CD4-positive, alpha-beta memory T cell (primary cell): ENCODE measurements around the gene SGPL1. TPM values are rescaled to one million over a fixed set of nuclear protein-coding genes. Genes with fewer than 3 reads are reported as not detected.

ENCODE experiments used
- CTCF ChIA-PET: fragments of 350-600 bp; sonication (Branson Sonifier 250); formaldehyde crosslinking; loops from one replicate; lab custom pipeline; 2021; ENCODE audit warnings: inconsistent platforms; ENCODE audit not compliant: partially characterized antibody; lab: Charles Lee
- POLR2A ChIA-PET: fragments of 350-600 bp; sonication (Branson Sonifier 250); formaldehyde crosslinking; loops from one replicate; lab custom pipeline; 2021; ENCODE audit not compliant: partially characterized antibody; lab: Charles Lee
- DNase-seq, 5 donors: peaks; one replicate each; pipeline versions ENCODE4 v3.0.0 to v3.0.0-alpha.2; 2020 to 2022; ENCODE audit warnings: mixed read lengths in 1 of 5
- H3K27ac ChIP-seq: one replicate; pipeline ENCODE4 v1.7.0; 2013; ENCODE audit warnings: low read depth, low read length
- H3K27me3 ChIP-seq: 2 replicates; pipeline ENCODE4 v1.7.0; 2013; ENCODE audit warnings: mild to moderate bottlenecking, low read length, moderate library complexity; ENCODE audit not compliant: insufficient read depth
- H3K36me3 ChIP-seq: 2 replicates; pipeline ENCODE4 v1.7.0; 2013; ENCODE audit warnings: mild to moderate bottlenecking, low read length, moderate library complexity; ENCODE audit not compliant: insufficient read depth
- H3K4me1 ChIP-seq: 2 replicates; pipeline ENCODE4 v1.7.0; 2013; ENCODE audit warnings: mild to moderate bottlenecking, low read length, moderate library complexity; ENCODE audit not compliant: insufficient read depth
- H3K4me3 ChIP-seq, 2 donors: one replicate each; pipeline ENCODE4 v1.7.0; 2013; ENCODE audit warnings: low read length in 2 of 2, mild to moderate bottlenecking in 1 of 2
- H3K9me3 ChIP-seq, 2 donors: one replicate each; pipeline ENCODE4 v1.7.0; 2013; ENCODE audit warnings: low read length in 2 of 2, control low read depth in 1 of 2; ENCODE audit not compliant: control insufficient read depth in 1 of 2
- H3K27ac Mint-ChIP-seq, 7 donors: one replicate each; pipeline ENCODE4 v1.8.0; 2020 to 2021; ENCODE audit warnings: mixed read lengths in 7 of 7, mild to moderate bottlenecking in 6 of 7, inconsistent platforms in 3 of 7, moderate library complexity in 3 of 7
- H3K27me3 Mint-ChIP-seq, 2 donors: one replicate each; pipeline ENCODE4 v1.8.0; 2020 to 2021; ENCODE audit warnings: mixed read lengths in 2 of 2
- H3K36me3 Mint-ChIP-seq, 2 donors: one replicate each; pipeline ENCODE4 v1.8.0; 2020 to 2021; ENCODE audit warnings: mixed read lengths in 2 of 2, inconsistent platforms in 1 of 2, mild to moderate bottlenecking in 1 of 2
- H3K4me1 Mint-ChIP-seq, 4 donors: one replicate each; pipeline ENCODE4 v1.8.0; 2020 to 2021; ENCODE audit warnings: mixed read lengths in 4 of 4, mild to moderate bottlenecking in 1 of 4
- H3K4me3 Mint-ChIP-seq, 8 donors: one replicate each; pipeline ENCODE4 v1.8.0; 2020 to 2021; ENCODE audit warnings: mixed read lengths in 8 of 8, mild to moderate bottlenecking in 7 of 8, moderate library complexity in 6 of 8, inconsistent platforms in 3 of 8
- H3K9me3 Mint-ChIP-seq, 8 donors: one replicate each; pipeline ENCODE4 v1.8.0; 2020 to 2021; ENCODE audit warnings: mixed read lengths in 8 of 8, mild to moderate bottlenecking in 5 of 8, inconsistent platforms in 3 of 8, moderate library complexity in 1 of 8
- intact Hi-C: fragments of 100-400 bp; cut with micrococcal nuclease; formaldehyde crosslinking; loops from one replicate; pipeline ENCODE4 v1.15.1; 2023
- polyA plus RNA-seq, 2 donors: library from polyadenylated mRNA; unstranded; fragments of 300-500 nt; fragmentation: Illumina TruSeq; gene quantifications; one replicate each; pipeline ENCODE4 v1.2.3, GENCODE V29; 2021
- total RNA-seq, 2 experiments: library from RNA; stranded (reverse); gene quantifications; one replicate each; pipeline ENCODE4 v1.2.3, GENCODE V29; 2021

The SGPL1 gene
- total and polyA plus RNA-seq, 4 experiments from 2014 or later: 14.3 to 32.2 (median 22.1) TPM

GRCh38 chr10:70834021-70834420, 18.3 kb downstream of the SGPL1 start:
- no peak for DNase-seq
- Mint-ChIP-seq H3K9me3 (peaks cover 0 to 11% (median 4%) of the 10 kb centered on the region in 8 donors), H3K4me1 (peaks cover 17 to 32% (median 18%) of the 10 kb centered on the region in 4 donors), H3K36me3 (peaks cover 57% of the 10 kb centered on the region in 2 donors), H3K27me3 (no peaks in the 10 kb centered on the region), H3K4me3 (no peak overlapping the region), H3K27ac (no peak overlapping the region)
- Histone ChIP-seq H3K27ac (no peak overlapping the region), H3K27me3 (no peaks in the 10 kb centered on the region), H3K4me1 (no peaks in the 10 kb centered on the region), H3K9me3 (peaks cover 0 to 2% of the 10 kb centered on the region in 2 donors), H3K4me3 (no peak overlapping the region), H3K36me3 (no peaks in the 10 kb centered on the region)
- ChIA-PET POLR2A (no interaction called here), CTCF (interaction anchor here (1.3 kb wide), 1 partner anchor 17 kb away, joined by 6 read pairs; no protein-coding TSS in a partner anchor)
- intact Hi-C loops: no loop called here

GRCh38 chr10:70834441-70835151, 18.8 kb downstream of the SGPL1 start:
- Mint-ChIP-seq H3K4me1 (peaks cover 12 to 32% (median 18%) of the 10 kb centered on the region in 4 donors), H3K4me3 (no peak overlapping the region), H3K27ac (peak overlapping the region in 1 of 7 donors; percentile 16), H3K27me3 (no peaks in the 10 kb centered on the region), H3K9me3 (peaks cover 0 to 11% (median 4%) of the 10 kb centered on the region in 8 donors), H3K36me3 (peaks cover 51 to 53% of the 10 kb centered on the region in 2 donors)
- POLR2A ChIA-PET: no interaction called here
- Histone ChIP-seq H3K27ac (no peak overlapping the region), H3K4me3 (no peak overlapping the region), H3K36me3 (no peaks in the 10 kb centered on the region), H3K4me1 (no peaks in the 10 kb centered on the region), H3K27me3 (no peaks in the 10 kb centered on the region), H3K9me3 (peaks cover 0 to 2% of the 10 kb centered on the region in 2 donors)
- intact Hi-C loops: no loop called here
- CTCF ChIA-PET: interaction anchor here (1.3 kb wide), 1 partner anchor 17 kb away, joined by 6 read pairs; no protein-coding TSS in a partner anchor
- no peak for DNase-seq

DNA sequence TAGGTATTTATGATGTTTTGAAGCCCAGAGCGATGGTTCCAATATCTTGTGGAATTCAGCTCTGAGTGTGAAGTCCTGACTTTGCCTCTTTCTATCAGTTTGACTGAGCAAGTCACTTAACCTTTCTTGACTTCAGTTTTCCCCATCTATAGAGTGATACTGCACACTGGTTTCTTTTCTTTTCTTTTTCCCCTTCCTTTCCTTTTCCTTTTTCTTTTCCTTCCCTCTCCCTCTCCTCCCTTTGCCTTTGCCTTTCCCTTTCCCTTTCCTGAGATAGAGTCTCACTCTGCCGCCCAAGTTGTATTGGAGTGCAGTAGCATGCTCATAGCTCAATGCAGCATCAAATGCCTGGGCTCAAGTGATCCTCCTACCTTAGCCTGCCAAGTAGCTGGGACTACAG, 20.6 kb downstream of the SGPL1 start:
- Mint-ChIP-seq H3K36me3 (peaks cover 45 to 55% of the 10 kb centered on the region in 2 donors), H3K9me3 (peaks cover 0 to 11% (median 4%) of the 10 kb centered on the region in 8 donors), H3K27me3 (no peaks in the 10 kb centered on the region), H3K4me1 (peaks cover 12 to 34% (median 21%) of the 10 kb centered on the region in 4 donors), H3K27ac (peak overlapping the region in 1 of 7 donors; percentile 42), H3K4me3 (no peak overlapping the region)
- CTCF ChIA-PET: no interaction called here
- no peak for DNase-seq
- intact Hi-C loops: no loop called here
- Histone ChIP-seq H3K9me3 (peaks cover 0 to 2% of the 10 kb centered on the region in 2 donors), H3K36me3 (no peaks in the 10 kb centered on the region), H3K27me3 (no peaks in the 10 kb centered on the region), H3K4me3 (no peak overlapping the region), H3K27ac (no peak overlapping the region), H3K4me1 (no peaks in the 10 kb centered on the region)
- POLR2A ChIA-PET: no interaction called here

DNA sequence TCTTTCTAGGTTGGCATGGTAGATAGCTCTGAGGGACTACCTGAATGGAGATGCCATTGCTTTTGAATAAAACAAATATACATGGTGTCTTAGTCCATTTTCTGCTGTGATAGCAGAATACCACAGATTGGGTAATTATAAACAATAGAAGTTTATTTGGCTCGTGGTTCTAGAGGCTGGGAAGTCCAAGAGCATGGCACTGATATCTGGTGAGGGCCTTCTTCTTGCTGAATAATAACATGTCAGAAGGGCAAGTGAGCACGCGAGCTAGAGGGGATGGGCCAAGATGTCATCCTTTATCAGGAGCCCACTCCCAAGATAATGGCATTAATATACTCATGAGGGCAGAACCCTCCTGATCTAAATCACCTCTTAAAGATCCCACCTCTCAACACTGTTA, 21.9 kb downstream of the SGPL1 start:
- CTCF ChIA-PET: no interaction called here

GRCh38 chr10:70838270-70838805, 22.6 kb downstream of the SGPL1 start:
- no peak for DNase-seq
- Mint-ChIP-seq H3K4me1 (peaks cover 13 to 26% (median 17%) of the 10 kb centered on the region in 4 donors), H3K36me3 (peaks cover 50 to 70% of the 10 kb centered on the region in 2 donors), H3K27ac (no peak overlapping the region), H3K4me3 (no peak overlapping the region), H3K9me3 (peaks cover 0 to 11% (median 4%) of the 10 kb centered on the region in 8 donors), H3K27me3 (no peaks in the 10 kb centered on the region)
- Histone ChIP-seq H3K27ac (no peak overlapping the region), H3K27me3 (no peaks in the 10 kb centered on the region), H3K36me3 (no peaks in the 10 kb centered on the region), H3K4me1 (no peaks in the 10 kb centered on the region), H3K9me3 (peaks cover 0 to 2% of the 10 kb centered on the region in 2 donors), H3K4me3 (no peak overlapping the region)
- intact Hi-C loops: no loop called here
- ChIA-PET CTCF (interaction anchor here (0.5 kb wide), 1 partner anchor 123 kb away, joined by 3 read pairs; no protein-coding TSS in a partner anchor), POLR2A (no interaction called here)

More for the DNA sequence above, 21.9 kb downstream of the SGPL1 start:
- Histone ChIP-seq H3K36me3 (no peaks in the 10 kb centered on the region), H3K27me3 (no peaks in the 10 kb centered on the region), H3K27ac (no peak overlapping the region), H3K4me1 (no peaks in the 10 kb centered on the region), H3K4me3 (no peak overlapping the region), H3K9me3 (peaks cover 0 to 2% of the 10 kb centered on the region in 2 donors)
- DNase-seq: no peak
- Mint-ChIP-seq H3K36me3 (peaks cover 48 to 66% of the 10 kb centered on the region in 2 donors), H3K4me3 (no peak overlapping the region), H3K27me3 (no peaks in the 10 kb centered on the region), H3K27ac (no peak overlapping the region), H3K4me1 (peaks cover 12 to 30% (median 20%) of the 10 kb centered on the region in 4 donors), H3K9me3 (peaks cover 0 to 11% (median 4%) of the 10 kb centered on the region in 8 donors)
- intact Hi-C loops: no loop called here
- POLR2A ChIA-PET: no interaction called here

DNA sequence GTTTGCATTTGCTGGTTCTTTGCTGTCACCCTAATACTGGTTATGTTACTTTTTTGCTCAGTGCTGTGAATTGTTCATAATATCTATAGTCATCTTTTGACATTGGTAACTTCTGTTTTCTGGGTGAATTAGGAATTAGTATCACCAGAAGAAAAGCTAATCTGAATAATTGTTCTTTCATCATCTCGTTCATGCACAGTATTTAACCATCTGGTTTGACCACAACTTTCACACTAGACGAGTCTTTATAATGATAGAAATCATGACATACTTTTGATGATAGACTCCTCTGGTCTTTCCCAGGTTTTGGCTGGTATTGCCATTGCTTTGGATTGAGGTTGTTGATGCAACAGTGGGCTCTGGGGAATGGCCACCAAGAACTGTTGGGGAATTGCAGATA, 25.1 kb downstream of the SGPL1 start:
- H3K4me3 Mint-ChIP-seq: no peak overlapping the region
- intact Hi-C loops: no loop called here
- H3K4me1 Mint-ChIP-seq: peaks cover 13 to 14% (median 14%) of the 10 kb centered on the region in 4 donors
- H3K27me3 ChIP-seq: no peaks in the 10 kb centered on the region
- no peak for DNase-seq
- H3K27me3 Mint-ChIP-seq: no peaks in the 10 kb centered on the region
- no peaks in the 10 kb centered on the region for H3K4me1 ChIP-seq
- H3K36me3 ChIP-seq: peaks cover 8% of the 10 kb centered on the region
- no peak overlapping the region for H3K27ac ChIP-seq
- CTCF ChIA-PET: no interaction called here
- no peak overlapping the region for H3K27ac Mint-ChIP-seq
- POLR2A ChIA-PET: no interaction called here
- peaks cover 0 to 2% of the 10 kb centered on the region in 2 donors for H3K9me3 ChIP-seq
- peaks cover 0 to 11% (median 4%) of the 10 kb centered on the region in 8 donors for H3K9me3 Mint-ChIP-seq
- H3K36me3 Mint-ChIP-seq: peaks cover 58 to 74% of the 10 kb centered on the region in 2 donors
- no peak overlapping the region for H3K4me3 ChIP-seq

DNA sequence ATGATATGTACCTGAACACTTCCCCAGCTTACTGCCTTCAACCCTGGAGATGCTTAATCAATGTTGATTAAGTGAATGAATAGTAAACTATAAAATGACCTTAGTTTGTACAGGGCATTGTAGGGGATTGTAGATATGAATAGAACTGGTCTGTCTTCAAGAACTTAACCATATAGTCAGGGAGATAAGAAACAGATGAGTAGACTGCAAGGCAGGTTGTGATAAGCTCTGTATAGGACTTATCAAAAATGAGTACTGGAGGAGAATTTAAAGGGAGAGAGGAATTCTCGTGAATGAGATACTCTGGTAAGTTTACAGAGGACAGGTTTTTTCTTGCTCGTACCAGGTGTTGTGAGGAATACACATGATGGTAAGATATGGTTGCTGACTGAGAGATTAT, 27.6 kb downstream of the SGPL1 start:
- intact Hi-C loops: no loop called here
- Mint-ChIP-seq H3K4me1 (peaks cover 7 to 13% (median 11%) of the 10 kb centered on the region in 4 donors), H3K27ac (no peak overlapping the region), H3K36me3 (peaks cover 46 to 59% of the 10 kb centered on the region in 2 donors), H3K27me3 (no peaks in the 10 kb centered on the region), H3K4me3 (no peak overlapping the region), H3K9me3 (no peaks in the 10 kb centered on the region)
- Histone ChIP-seq H3K4me1 (no peaks in the 10 kb centered on the region), H3K9me3 (no peaks in the 10 kb centered on the region), H3K4me3 (no peak overlapping the region), H3K27ac (no peak overlapping the region), H3K36me3 (peaks cover 8% of the 10 kb centered on the region), H3K27me3 (no peaks in the 10 kb centered on the region)
- no peak for DNase-seq
- CTCF ChIA-PET: no interaction called here
- POLR2A ChIA-PET: no interaction called here
